ENCODE measurements around the gene MAEA.

MAEA gene

DNA sequence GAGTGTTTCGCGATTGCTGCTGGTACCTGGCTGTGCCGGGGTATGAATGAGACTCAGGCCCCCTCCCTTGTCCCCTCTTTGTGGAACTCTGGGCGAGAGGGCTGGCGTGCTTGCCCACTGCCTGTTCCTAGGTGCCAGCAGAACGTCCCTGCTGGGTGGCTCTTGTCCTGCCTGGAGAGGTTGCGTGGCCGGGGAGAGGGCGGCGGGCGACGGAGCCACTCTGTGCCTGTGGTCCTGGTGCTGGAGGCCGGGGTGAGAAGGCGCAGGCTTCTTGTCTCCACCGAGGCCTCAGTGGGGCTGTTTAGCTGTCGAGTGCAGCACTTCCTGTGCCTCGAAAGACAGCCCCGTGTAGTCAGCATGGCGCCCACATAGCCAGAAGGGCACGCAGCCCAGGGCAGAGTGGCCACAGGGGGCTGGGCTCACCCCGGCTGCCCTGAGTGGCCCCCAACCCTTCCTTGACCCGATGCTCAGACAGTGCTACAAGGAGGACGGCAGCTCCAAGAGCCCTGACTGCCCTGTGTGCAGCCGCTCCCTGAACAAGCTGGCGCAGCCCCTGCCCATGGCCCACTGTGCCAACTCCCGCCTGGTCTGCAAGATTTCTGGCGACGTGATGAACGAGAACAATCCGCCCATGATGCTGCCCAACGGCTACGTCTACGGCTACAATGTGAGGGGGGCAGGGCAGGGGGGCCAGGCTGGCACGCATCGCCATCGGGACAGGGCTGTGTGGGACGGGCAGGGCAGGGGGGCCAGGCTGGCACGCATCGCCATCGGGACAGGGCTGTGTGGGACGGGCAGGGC, 48.5 kb downstream of the MAEA start:
- no peak for DNase-seq

DNA sequence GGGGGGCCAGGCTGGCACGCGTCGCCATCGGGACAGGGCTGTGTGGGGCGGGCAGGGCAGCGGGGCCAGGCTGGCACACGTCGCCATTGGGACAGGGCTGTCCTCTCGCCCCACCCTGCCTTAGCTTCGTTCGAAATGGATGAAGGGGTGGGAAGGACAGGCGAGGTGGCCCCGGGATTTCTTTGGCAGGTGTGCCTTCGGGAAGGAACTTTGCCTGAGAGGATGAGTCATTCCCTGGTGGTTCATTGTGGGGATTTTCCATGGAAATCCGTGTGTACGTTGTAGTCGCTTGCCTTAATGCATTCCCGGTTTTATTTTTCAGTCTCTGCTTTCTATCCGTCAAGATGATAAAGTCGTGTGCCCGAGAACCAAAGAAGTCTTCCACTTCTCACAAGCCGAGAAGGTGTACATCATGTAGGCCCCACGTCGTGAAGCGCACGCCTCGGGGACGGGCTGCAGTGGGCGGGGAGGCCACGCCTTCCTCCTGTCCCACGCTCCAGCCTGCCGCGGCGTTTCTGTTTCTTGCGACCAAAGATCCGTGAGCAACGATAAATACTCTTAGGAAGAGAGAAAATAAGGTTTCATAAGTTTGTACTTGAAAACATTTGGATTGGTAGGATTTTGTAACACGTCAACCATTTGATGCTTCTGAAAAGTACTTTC, 49.2 kb downstream of the MAEA start:
- DNase-seq: no peak

DNA sequence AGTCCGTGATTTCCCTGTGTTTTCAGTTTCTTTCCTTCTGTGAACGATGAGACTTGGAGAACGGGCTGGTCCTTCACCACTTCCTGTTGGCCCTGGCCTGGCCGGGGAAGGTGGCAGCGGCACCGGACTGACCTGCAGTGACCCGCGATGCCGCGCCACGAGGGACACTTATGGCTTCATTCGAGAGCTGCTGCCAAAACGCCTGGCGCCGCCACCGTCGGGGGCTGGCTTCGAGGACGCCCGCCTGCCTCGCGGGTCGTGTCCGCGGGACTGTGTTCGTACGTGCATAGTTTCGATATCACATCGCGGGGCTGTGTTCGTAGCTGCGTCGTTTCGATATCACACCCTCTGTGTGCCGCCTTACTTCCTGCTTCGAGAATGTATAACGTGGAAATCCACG, 49.8 kb downstream of the MAEA start:
- DNase-seq: no peak

DNA sequence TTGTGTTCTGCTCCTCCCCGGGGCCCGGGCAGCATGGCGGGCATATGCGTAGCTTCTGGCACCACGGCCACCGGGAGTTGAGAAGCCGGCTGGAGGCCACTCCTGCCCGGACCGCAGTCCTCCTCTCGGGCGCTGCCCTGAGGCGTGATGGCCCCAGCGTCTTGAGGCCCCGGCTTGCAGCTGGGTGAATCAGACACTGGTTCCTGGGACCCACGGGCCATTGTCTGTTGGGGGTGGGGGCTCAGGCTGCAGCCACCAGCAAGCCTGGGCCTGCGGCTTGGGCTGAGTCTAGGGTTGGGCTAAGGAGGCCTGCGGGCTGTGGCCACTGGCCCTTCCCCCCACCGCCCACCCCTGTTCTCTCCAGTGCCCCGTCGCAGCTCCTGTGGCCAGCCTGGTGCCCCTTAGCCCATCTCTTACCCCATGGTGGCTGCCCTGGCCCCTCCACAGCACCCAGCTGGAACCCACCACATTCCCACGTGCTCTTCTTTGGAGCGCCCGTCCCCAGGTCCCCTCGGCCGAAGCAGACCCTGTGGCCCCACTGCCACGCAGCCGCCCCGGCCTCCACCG, 50.6 kb downstream of the MAEA start:
- DNase-seq: no peak

DNA sequence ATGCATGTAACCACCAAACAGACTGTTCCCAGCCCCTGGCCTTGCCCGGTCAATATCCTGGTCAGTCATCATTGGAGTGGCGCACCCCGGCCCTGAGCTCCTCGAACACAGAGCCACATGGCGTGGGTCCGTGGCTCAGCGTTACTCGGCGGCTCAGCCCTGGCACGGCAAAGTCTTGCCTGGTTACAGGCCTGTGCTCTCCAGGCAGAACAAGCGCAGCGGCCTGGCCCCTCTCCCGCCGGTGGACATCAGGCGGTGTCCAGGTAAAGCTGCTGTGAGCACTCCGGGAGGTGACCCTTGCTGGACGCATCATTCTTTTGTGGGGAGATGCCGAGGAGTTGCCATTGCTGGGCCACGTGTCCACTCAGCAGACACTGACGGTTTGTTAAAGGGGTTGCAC, 51.2 kb downstream of the MAEA start:
- DNase-seq: no peak

DNA sequence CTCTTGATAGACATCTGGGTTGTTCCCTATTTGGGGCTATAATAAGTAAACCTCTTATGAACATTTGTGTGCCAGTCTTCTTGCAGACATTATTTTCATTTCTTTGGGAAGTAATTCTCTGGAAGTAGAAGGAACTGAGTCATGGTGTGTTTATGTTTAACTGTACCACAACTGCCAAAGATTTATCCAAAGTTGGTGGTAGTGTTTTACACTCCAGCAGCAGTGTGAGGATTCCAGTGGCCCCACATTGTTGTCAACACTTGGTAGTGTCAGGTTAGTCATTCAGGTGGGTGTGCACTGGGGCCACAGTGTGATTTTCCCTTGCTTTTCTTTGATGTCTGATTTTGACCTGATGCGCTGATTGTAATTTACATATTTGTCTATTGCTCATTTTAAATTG, 52.3 kb downstream of the MAEA start:
- DNase-seq: no peak

DNA sequence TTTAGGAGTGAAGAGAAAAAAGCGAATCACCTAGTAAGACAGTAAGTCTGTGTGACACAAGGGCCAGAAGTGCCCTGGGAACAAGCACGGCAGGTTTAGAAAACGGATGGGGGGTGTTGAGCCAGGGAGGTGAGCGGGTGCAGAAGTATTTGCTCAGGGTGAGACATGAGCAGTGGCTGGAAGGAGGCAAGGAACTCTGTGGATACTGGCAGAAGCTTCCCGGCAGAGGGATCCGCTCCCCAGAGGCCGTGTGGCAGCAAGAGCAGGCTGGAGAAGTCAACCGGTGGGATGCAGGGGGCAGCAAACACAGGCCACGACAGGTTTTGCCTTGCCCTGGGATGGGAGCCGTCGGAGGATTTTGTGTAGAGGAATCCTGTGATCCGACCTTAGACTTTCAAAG, 55.0 kb downstream of the MAEA start:
- DNase-seq: no peak

DNA sequence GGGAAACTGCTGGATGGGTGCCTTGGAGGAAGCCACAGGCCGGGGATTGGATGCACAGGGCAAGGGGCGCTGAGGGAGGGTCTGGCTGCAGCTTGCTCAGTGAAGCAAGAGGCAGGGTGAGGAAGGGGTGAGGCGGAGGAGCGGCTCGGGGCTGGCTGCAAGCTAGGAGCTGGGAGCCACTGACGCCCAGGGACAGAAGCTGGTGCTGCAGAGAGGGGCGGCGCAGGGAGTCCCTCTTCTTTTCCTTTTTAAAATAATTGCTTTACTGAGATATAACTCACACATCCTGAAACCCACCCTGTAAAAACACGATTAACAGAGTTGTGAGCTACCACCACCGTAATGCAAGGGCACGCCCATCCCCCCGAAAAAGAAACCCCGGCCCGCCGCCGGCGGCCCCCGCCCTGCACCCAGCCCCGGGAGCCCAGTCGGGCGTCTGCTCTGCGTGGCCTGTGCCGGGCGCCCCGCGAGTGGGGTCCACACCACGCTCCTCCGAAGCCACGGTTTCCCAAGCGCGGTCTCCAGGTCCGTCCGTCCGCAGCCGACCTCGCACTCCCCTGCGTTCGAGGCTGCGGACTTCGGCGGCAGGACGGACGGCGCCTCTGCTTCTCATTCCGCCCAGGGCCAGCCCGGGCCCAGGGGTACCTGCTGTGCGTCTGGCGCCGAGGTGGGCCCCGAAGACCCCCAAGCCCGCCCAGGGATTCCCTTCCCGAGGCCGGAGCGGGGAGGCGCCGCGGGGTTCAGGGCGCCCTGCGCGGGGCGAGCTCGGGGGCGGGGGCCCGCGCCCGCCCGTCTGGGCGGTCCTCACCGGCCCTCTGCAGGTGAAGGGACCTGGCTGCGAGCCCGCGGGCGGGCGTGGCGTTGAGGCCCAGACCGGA, 56.5 kb downstream of the MAEA start:
- DNase-seq: no peak

DNA sequence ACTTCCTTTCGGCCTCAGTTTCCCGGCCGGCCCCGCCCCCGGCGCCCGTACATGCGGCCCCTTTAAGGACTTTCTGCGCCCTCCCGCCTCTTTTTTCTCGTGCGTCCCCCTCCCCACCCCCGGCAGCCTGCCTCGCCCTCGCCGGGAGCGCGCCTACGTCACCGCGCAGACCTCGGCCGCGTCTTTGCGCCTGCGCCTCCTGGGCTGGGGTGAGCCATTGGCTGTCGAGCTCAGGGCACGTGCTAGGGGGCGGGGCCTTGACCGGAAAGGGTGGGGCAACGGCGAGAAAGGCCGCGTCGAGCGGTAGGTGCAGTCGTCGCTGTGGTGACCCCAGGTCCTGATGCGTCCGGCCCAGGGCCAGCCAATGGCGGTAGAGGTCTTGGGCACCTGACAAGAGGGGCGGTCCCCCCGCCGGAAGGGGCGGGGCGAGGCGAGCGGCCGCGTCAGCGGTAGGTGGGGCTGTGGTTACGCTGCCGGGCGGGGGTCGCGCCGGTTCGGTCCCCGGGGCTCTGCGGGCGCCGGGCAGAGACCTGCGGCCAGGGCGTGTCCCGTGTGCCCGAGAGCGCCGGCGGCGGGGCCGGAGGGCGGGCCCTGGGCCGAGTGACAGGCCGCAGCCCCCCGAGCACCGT, 57.2 kb downstream of the MAEA start, which contains the start of gene UVSSA:
UVSSA (plus strand) TSS at position 428 of the 629 bp plus-strand sequence. CDS start 884 bp downstream, outside the sequence.
- peak; percentile 96 for DNase-seq

DNA sequence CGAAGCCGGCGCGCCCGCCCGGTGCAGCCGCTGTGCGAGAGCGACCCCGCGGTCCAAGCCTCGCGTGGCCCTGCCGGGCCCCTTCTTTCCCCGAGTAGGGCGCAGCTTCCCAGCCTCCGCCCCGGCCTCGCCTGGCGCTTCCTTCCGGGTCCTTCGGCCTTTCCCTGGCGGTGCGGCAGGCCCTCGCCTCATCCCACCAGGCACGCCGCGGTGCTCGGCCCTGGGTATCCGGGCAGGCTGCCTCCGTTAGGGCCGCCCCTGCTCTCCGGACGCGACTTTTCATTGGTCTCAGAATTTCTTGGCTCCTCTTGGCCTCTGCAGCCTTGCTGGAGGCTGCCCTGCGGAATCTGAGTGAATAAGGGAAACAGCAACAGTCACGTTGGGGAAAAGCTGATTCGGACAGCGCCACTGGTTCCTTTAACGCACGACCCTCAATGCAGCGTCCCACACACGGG, 57.7 kb downstream of the MAEA start:
- DNase-seq: no peak

DNA sequence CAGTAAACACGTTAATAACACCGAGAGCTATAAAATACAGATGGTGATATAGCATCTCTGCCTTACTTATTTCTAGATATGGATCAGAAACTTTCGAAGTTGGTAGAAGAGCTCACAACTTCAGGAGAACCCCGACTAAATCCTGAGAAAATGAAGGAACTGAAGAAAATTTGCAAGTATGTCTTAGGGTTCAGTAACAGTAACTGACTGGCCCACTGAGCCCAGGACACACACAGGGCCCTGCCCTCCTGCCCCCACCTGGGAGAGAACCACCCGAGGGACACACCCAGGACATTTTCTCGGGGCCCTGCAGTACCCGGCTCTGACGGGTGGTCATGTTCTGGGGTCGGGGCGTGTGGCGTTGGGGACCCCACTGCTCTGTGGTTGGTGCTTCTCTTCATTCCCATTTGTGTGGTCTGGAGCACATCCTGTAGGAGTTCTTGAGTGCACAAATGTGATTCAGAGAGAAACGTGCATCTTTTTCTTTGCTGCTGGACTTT, 58.4 kb downstream of the MAEA start:
- no peak for DNase-seq

DNA sequence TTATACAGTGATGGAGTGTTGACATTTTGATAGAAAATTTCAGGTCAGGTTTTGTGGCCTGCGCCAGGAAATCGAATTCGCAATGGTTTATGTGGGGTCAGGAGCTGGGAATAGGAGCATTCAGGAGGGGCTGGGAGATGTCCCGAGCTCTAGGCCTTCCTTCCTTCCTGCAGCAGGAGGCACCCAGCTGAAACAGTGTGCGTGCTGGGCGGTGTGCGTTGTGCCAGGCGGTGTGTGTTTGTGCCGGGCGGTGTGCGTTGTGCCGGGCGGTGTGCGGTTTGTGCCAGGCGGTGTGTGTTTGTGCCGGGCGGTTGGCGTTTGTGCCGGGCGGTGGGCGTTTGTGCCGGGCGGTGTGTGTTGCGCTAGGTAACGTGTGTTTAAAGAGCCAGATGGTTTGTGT, 59.1 kb downstream of the MAEA start:
- DNase-seq: no peak

DNA sequence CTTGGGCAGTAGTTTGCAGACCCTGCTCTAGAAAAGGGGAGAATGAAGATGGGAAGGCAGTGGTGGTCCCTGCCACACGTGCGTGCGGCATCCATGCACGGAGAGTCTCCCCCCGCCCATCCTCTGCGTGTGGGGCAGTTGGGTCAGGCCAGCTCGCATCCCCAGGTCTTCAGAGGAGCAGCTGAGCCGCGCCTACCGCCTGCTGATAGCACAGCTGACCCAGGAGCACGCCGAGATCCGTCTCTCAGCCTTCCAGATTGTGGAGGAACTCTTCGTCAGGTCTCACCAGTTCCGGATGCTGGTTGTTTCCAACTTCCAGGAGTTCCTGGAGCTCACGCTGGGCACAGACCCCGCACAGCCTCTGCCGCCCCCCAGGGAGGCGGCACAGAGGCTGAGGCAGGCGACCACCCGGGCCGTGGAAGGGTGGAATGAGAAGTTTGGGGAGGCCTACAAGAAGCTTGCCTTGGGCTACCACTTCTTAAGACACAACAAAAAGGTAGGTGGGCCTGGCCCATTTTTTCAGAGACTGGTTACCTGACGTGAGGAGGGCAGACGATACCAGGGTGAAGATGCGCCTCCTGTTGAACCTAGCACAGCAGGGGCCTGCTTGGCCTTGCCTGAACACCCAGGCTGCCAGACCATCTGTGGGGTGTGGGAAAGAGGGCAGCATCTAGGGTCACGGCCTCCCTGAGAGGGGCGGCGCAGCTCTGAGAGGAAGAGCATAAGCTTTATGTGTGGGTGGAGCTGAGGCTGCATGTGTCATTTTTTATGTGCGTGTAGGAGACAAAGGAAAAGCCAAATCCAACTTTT, 59.9 kb downstream of the MAEA start:
- DNase-seq: no peak

DNA sequence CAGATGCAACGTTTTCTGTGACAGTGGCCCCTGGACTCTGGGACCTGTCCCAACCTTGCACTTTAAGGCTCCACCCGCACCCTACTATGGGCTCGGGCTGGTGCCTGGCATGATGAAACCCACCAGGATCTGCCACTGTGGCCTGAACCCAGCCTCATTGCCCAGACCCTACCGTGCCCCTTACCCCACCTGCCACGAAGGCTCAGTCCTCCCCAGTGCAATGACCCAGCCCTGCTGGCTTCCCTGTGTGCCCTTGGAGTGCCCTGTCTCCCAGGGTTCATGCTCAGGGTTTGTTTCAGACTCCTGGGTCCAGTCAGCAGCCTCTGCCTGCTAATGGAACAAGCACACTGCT, 60.5 kb downstream of the MAEA start:
- DNase-seq: no peak

DNA sequence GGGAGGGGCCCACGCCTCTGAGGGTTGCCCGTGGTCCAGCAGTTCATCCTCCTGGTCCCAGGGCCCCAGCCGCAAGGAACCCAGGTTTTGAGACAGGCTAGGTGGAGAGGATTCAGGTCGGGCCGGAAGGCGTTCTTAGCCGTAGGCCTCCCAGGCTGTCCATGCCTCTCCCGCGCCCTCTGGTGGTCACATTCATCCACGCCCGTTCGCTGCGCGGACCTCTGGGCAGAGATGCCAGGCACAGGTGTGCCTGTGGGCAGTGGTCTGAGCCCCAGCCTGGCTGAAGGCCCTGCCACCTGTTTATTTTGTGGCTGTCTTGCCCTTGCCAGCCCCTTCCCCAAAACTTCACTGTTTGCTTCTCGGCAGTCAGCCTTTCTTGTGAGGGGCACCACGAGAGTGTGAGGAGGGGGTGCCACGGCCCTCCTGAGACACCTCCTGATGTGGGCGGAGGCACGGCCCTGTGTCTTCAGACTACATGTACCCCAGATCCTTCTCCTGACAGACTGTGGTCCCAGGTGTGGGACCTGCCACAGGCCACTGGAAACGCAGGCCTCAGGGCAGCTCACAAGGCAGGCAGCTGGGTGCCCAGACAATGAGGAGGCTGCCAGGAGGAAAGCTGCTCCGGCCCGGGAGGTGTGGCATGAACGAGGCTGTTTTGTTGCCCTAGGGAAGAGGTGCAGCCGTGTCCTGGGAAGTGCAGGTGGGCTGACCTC, 62.3 kb downstream of the MAEA start:
- peak; percentile 51 for DNase-seq

DNA sequence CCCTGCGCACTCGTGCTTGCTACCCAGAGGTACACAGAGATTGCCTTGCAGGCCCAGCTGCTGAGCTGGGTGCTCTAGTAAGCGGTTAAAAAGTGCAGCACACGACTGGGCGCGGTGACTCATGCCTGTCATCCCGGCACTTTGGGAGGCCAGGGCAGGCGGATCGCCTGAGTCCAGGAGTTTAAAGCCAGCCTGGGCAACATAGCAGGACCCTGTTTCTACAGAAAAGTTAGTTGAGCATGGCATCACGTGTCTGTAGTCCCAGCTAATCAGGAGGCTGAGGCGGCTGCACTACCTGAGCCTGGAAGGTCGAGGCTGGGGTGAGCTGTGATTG, 62.8 kb downstream of the MAEA start:
- no peak for DNase-seq

DNA sequence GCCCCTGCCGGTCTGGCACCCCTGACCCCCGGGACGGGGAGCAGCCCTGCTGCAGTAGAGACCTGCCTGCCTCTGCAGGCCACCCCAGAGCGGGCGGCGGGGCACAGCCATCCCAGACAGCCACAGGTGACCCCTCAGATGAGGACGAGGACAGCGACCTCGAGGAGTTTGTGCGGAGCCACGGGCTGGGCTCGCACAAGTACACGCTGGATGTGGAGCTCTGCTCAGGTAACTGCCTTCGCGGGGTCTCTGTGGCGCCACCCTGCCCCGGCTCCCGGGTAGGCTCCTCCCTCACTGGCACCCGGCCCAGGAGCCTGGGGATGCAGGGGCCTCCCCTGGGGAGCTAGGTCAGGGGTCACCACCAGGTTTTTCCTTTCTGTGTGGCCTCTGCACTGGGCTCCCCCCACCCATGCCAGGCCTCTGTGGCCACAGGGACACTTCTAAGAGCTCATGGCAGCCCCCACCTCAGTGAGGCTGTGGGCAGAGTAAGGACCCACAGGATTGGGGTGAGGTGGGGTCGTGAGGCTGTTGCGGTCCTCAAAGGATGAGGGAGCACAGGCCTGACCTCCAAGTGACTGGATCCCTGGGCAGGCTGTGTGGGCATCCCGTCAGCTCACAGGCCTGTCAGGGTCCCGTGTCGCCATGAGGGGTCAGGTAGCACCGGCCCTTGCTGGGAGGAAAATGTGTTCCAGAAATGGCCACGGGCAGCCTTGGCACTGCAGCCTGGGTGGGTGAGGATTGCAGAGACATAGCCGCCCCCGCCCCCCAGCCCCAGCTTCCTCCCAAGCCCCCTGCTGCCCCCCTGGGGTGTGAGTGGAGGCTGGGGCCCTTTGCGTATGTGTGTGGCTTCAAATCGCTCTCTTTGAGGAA, 63.7 kb downstream of the MAEA start:
- DNase-seq: no peak

DNA sequence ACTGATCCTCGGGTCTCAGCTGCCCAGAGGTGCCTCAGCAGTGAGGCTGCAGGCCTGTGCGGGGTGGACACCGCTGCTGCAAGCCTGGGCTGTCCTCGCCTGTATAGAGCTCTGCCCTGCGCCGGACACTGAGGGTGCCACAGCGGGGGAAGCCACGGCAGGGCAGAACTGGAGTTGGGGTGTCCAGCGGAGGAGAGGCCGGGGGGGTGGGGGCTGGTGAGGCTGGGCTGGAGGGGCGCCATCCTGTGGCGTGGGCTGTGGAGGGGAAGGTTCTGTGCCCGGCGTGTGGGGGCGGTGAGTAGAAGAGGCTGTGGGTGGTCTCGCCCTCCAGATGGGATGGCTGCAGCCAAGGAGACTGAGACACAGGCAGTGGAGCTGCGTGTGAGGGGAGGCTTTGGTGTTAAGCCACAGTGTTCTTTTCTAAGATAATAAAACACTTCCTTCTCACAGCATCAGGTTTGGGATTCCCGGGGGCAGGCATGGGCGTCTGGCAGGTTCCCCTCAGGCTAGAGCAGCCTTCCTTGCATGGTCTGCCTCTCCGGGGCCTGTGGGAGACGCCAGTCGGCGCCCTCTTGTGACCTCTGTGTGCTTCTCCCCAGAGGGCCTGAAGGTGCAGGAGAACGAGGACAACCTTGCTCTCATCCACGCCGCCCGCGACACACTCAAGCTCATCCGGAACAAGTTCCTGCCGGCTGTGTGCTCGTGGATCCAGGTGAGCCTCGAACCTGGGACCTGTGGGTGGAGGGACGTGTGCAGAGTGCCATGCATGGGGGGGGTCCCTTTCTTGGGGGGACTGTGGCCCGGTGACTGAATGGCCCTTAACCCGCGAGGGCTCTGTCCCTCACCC, 64.7 kb downstream of the MAEA start:
- DNase-seq: no peak

DNA sequence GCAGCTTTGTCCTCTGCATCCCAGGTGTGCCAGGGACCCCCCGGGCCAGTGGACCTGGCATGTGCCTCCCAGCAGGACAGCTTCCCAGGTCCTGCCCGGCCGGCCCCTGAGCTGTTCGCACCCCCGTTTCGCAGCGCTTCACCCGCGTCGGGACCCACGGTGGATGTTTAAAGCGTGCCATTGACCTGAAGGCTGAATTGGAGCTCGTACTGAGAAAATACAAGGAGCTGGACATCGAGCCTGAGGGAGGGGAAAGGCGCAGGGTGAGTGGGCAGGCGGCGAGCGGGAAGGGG, 65.2 kb downstream of the MAEA start:
- no peak for DNase-seq

All from NCI-H1048 (cell line).